MM.1S (cell line): Measurements from ENCODE around the gene RUNX2.

Source experiments
- DNase-seq: peaks from one replicate; pipeline ENCODE4 v3.0.0-alpha.2; 2015
- H2AFZ ChIP-seq: fragments of 300-600 bp; sonication (generic); 2 replicates; pipeline ENCODE4 v1.6.0; 2016; ENCODE audit warnings: antibody characterized with exemption, low read length
- H3F3A ChIP-seq: fragments of 300-600 bp; sonication (generic); 2 replicates; pipeline ENCODE4 v1.6.1; 2016; ENCODE audit warnings: mild to moderate bottlenecking, antibody characterized with exemption, low read length, moderate library complexity, mixed read lengths; ENCODE audit not compliant: insufficient read depth
- H3K27ac ChIP-seq: fragments of 300-600 bp; sonication (generic); 2 replicates; pipeline ENCODE4 v1.5.1; 2016; ENCODE audit warnings: mild to moderate bottlenecking, low read length
- H3K27me3 ChIP-seq: fragments of 300-600 bp; sonication (generic); replicated peaks from 2 replicates; pipeline ENCODE4 v1.6.0; 2016; ENCODE audit warnings: low read length; ENCODE audit not compliant: insufficient read depth
- H3K36me3 ChIP-seq: fragments of 300-600 bp; sonication (generic); replicated peaks from 2 replicates; pipeline ENCODE4 v1.6.1; 2016; ENCODE audit warnings: mild to moderate bottlenecking, low read length, mixed read lengths; ENCODE audit not compliant: insufficient read depth
- H3K4me1 ChIP-seq: fragments of 300-600 bp; sonication (generic); 2 replicates; pipeline ENCODE4 v1.6.1; 2016; ENCODE audit warnings: low read length, mixed read lengths
- H3K4me2 ChIP-seq: fragments of 300-600 bp; sonication (generic); 2 replicates; pipeline ENCODE4 v1.6.0; 2016; ENCODE audit warnings: low read depth, low read length
- H3K4me3 ChIP-seq: fragments of 300-600 bp; sonication (generic); 2 replicates; pipeline ENCODE4 v1.5.1; 2016; ENCODE audit warnings: low read length, mixed read lengths
- H3K79me2 ChIP-seq: fragments of 300-600 bp; sonication (generic); 2 replicates; pipeline ENCODE4 v1.6.1; 2016; ENCODE audit warnings: mixed run types, low read length, mixed read lengths
- H3K9ac ChIP-seq: fragments of 300-600 bp; sonication (generic); 2 replicates; pipeline ENCODE4 v1.6.1; 2016; ENCODE audit warnings: low read length, mixed read lengths
- H3K9me2 ChIP-seq: fragments of 300-600 bp; sonication (generic); replicated peaks from 2 replicates; pipeline ENCODE4 v1.6.1; 2016; ENCODE audit warnings: mild to moderate bottlenecking, low read length, mixed read lengths; ENCODE audit not compliant: insufficient read depth
- H3K9me3 ChIP-seq: fragments of 300-600 bp; sonication (generic); replicated peaks from 2 replicates; pipeline ENCODE4 v1.6.1; 2016; ENCODE audit warnings: mild to moderate bottlenecking, low read length, mixed read lengths; ENCODE audit not compliant: insufficient read depth
- H4K20me1 ChIP-seq: fragments of 300-600 bp; sonication (generic); 2 replicates; pipeline ENCODE4 v1.6.1; 2016; ENCODE audit warnings: mild to moderate bottlenecking, low read length, moderate library complexity, mixed read lengths; ENCODE audit not compliant: insufficient read depth
- CTCF ChIP-seq: fragments of 300-600 bp; sonication (generic); IDR thresholded peaks from 2 replicates; pipeline ENCODE4 v1.5.1; 2016; ENCODE audit warnings: antibody characterized with exemption, low read length, mixed read lengths
- EZH2 ChIP-seq: fragments of 300-600 bp; sonication (generic); optimal IDR thresholded peaks from 2 replicates; pipeline ENCODE3; 2017; ENCODE audit warnings: low read depth, mild to moderate bottlenecking, antibody characterized with exemption, low read length, mixed read lengths
- EZH2phosphoT487 ChIP-seq: fragments of 300-600 bp; sonication (generic); IDR thresholded peaks from 2 replicates; pipeline ENCODE4 v1.6.1; 2018; ENCODE audit warnings: antibody characterized with exemption, low read length

Gene RUNX2

GRCh38 chr6:45605971-45606370 is 277.8 kb downstream of the RUNX2 start:
- no peaks in the 10 kb centered on the region for H3K79me2 ChIP-seq
- H3K9me3 ChIP-seq: no peaks in the 10 kb centered on the region
- TF ChIP-seq EZH2 (no peak), EZH2phosphoT487 (no peak), CTCF (no peak)
- H3K9ac ChIP-seq: no peak overlapping the region
- no peaks in the 10 kb centered on the region for H3K36me3 ChIP-seq
- no peaks in the 10 kb centered on the region for H3K27me3 ChIP-seq
- DNase-seq: no peak
- H4K20me1 ChIP-seq: no peaks in the 10 kb centered on the region
- H3K4me1 ChIP-seq: no peaks in the 10 kb centered on the region
- no peak overlapping the region for H3K27ac ChIP-seq
- H3K4me2 ChIP-seq: no peak overlapping the region
- H2AFZ ChIP-seq: no peak overlapping the region
- no peaks in the 10 kb centered on the region for H3F3A ChIP-seq
- no peaks in the 10 kb centered on the region for H3K9me2 ChIP-seq
- no peak overlapping the region for H3K4me3 ChIP-seq

- Histone ChIP-seq H3F3A (no peaks in the 10 kb centered on the region), H4K20me1 (no peaks in the 10 kb centered on the region), H3K9me2 (no peaks in the 10 kb centered on the region), H3K27ac (no peak overlapping the region), H2AFZ (no peak overlapping the region), H3K9me3 (no peaks in the 10 kb centered on the region), H3K4me3 (no peak overlapping the region), H3K9ac (no peak overlapping the region), H3K27me3 (no peaks in the 10 kb centered on the region), H3K4me2 (no peak overlapping the region), H3K79me2 (no peaks in the 10 kb centered on the region), H3K36me3 (no peaks in the 10 kb centered on the region), H3K4me1 (no peaks in the 10 kb centered on the region)
- DNase-seq: no peak
- TF ChIP-seq EZH2phosphoT487 (no peak), CTCF (no peak), EZH2 (no peak)
Measured at GRCh38 chr6:45606831-45607400, 278.8 kb downstream of the RUNX2 start.

GRCh38 chr6:45607798-45608197 is 279.7 kb downstream of the RUNX2 start:
- H4K20me1 ChIP-seq: no peaks in the 10 kb centered on the region
- no peaks in the 10 kb centered on the region for H3K27me3 ChIP-seq
- no peak overlapping the region for H3K4me3 ChIP-seq
- H2AFZ ChIP-seq: no peak overlapping the region
- no peaks in the 10 kb centered on the region for H3K4me1 ChIP-seq
- no peaks in the 10 kb centered on the region for H3F3A ChIP-seq
- no peak for DNase-seq
- no peaks in the 10 kb centered on the region for H3K79me2 ChIP-seq
- no peak overlapping the region for H3K4me2 ChIP-seq
- TF ChIP-seq EZH2phosphoT487 (no peak), EZH2 (no peak), CTCF (no peak)
- H3K9me3 ChIP-seq: no peaks in the 10 kb centered on the region
- H3K27ac ChIP-seq: no peak overlapping the region
- H3K9ac ChIP-seq: no peak overlapping the region
- no peaks in the 10 kb centered on the region for H3K9me2 ChIP-seq
- no peaks in the 10 kb centered on the region for H3K36me3 ChIP-seq
